Measurements from ENCODE around the gene OCA2.
A peak's percentile ranks its signal among the peaks of the same experiment; 100 is the strongest.
"Not testable (repeated sequence)": the region's sequence is repeated elsewhere in the genome, so short reads cannot be mapped to it uniquely, and the experiment has no call there.

Gene OCA2

GRCh38 chr15:27762471-27762870 is 336.6 kb downstream of the OCA2 start:
- no peak for DNase-seq

- DNase-seq = no peak
These were observed 342.1 kb downstream of the OCA2 start for GRCh38 chr15:27757052-27757451.

GRCh38 chr15:27752691-27753090 is 346.4 kb downstream of the OCA2 start:
- DNase-seq = no peak

- no peak for DNase-seq
These were observed 351.1 kb downstream of the OCA2 start for GRCh38 chr15:27747997-27748396.

GRCh38 chr15:27746401-27746955 is 352.6 kb downstream of the OCA2 start:
- DNase-seq = peak; percentile 53

GRCh38 chr15:27744641-27745040 is 354.5 kb downstream of the OCA2 start:
- peak; percentile 72 for DNase-seq

GRCh38 chr15:27743638-27744037 is 355.5 kb downstream of the OCA2 start:
- DNase-seq = no peak

- DNase-seq = no peak
These were observed 356.2 kb downstream of the OCA2 start for GRCh38 chr15:27742751-27743477.

GRCh38 chr15:27741226-27741860 is 357.8 kb downstream of the OCA2 start:
- DNase-seq = no peak

- no peak for DNase-seq
These were observed 364.2 kb downstream of the OCA2 start for GRCh38 chr15:27734785-27735495.

GRCh38 chr15:27731776-27732175 is 367.3 kb downstream of the OCA2 start:
- peak; percentile 71 for DNase-seq

GRCh38 chr15:27730868-27731267 is 368.2 kb downstream of the OCA2 start:
- DNase-seq = peak; percentile 83

GRCh38 chr15:27725731-27726130 is 373.4 kb downstream of the OCA2 start:
- no peak for DNase-seq

GRCh38 chr15:27723821-27724220 is 375.3 kb downstream of the OCA2 start:
- DNase-seq = no peak

GRCh38 chr15:27722102-27722501 is 377.0 kb downstream of the OCA2 start:
- no peak for DNase-seq

- DNase-seq = no peak
These were observed 384.4 kb downstream of the OCA2 start for GRCh38 chr15:27714675-27715074.

GRCh38 chr15:27713850-27714249 is 385.3 kb downstream of the OCA2 start:
- not testable (repeated sequence) for DNase-seq

- no peak for DNase-seq
These were observed 391.9 kb downstream of the OCA2 start for GRCh38 chr15:27707257-27707656.

- no peak for DNase-seq
These were observed 392.8 kb downstream of the OCA2 start for GRCh38 chr15:27706300-27706699.

- DNase-seq = no peak
These were observed 394.1 kb downstream of the OCA2 start for GRCh38 chr15:27705056-27705455.

Measured in fibroblast of skin of right biceps (primary cell).